Hematopoietic multipotent progenitor cell treated with erythropoietin and hydrocortisone succinate and interleukin-3 and kit ligand, for 4 days (in vitro differentiated cells): ENCODE results near the gene PBX3.
"Not testable (repeated sequence)": the region's sequence is repeated elsewhere in the genome, so short reads cannot be mapped to it uniquely, and the experiment has no call there.

ENCODE experiments used
- DNase-seq: peaks from one replicate; pipeline ENCODE4 v3.0.0-alpha.2; 2015

The PBX3 gene

DNA sequence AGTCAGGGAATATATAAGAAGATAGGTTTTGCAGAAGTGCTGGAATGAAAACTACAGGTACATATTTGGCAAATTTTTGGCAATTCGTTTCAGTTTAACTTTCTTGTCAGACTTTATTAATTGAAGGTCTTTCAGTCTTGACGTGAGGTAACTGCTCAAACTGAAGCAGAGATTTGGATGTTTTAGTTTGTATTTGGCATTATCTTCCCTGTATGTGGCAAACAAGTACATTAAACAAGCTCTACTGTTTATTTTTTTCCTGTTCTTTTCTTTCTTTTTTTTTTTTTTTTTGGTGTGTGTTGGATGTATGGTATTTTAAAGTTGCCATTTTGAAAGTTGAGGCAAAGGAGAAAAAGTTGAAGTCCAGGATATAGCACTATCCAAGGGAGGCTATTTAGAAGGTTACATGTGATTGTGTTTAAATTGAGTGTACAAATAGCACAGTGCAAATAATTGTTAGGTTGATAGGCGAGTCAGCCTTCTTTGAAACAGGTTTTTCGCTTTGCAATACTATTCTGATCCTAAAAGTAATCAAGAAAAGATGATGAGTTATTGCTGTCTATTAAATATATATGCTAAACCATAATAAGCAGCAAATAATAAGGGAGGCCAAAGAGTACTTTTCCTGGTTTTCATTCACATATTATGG is 2.2 kb downstream of the PBX3 start:
- no peak for DNase-seq

DNA sequence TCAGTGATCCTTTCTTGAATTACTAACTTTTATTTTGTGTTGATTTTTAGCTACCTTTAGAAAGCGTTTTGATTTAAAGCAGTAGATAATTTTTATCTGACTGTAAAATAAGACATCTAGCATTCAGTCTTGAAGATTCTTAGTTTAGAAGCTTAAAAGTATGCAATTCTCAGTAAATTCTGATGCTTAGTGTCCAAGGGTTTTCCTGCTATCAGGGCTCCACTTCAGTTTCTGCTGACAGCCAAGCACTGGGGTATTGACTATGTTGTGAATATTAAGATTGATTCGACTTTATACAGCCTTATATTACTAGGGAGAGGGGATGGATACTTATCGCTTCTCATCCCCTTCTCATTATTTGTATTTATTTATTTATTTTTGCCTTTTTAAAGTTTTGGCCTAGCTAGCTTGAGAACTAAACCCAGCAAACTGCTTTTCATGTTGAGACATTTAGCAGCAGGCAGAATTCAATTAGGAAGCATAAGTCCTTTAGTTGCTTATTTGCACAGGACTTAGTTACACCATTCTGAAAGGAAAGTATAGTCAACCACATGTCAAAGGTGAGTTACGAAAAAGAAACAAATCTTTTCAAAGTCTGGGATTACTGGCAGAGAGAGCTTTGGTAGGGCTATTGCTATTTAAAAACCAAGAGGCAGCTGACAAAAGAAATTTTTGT is 2.9 kb downstream of the PBX3 start:
- no peak for DNase-seq

DNA sequence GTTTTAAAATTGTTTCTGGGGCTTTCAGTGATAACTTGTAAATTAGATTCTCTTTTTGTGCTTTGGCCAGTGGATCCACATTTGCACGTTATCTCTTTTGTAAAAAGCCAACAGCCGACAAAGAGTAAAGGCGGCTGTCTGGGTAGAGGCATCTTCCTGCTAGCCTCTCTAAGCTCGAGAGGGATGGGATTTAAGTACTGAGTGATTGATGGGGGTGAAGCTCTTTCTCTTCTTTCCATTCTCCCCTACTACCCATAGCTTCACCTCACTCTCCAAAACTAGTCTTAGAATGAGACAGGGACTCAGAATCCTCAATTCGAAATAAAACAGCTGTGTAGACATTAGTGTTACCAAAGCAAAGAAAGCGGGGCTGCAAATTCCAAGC is 3.4 kb downstream of the PBX3 start:
- no peak for DNase-seq

DNA sequence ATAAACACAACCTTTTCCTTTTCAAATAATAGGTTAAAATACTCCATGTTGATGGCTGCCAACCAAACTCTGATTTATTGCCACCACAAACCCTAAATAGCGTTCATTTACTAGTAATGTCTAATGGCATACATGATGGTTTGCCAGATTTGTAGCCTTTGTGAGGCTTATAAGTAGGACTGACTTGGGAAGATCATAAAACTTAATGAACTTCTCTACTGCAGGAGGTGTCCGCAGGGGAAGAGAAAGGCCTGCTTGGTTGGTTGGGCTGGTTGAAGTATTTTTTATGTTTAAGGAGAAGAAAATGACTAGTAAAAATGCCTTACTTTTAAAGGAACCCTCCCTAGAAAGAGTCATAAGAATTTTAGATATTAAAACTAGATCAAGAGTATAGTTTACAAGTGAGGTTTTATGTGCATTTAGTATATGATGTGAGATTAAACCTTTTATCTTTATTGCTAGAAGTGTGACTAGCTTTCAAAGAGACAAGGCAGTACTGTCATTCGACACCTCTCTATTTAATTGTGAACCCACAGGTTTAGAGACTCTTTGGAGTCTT is 5.0 kb downstream of the PBX3 start:
- DNase-seq: no peak

DNA sequence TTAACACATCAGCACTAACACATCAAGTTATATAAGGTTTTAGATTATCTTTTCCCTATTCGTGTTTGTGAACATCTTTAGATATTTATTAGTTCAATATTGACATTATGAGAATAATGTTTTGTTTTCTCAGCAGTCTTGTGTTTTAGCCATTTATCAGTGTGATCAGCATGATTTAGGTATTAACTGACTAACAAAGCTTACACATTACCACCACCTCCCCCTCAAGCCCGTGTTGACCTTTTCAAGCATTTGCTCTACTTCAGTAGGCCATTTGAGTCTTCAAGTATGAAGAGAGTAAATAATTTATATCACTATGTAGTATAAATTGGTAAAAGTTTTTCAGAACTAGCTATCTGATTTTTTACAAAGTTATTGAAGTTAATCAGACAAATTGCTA is 6.9 kb downstream of the PBX3 start:
- DNase-seq: no peak

DNA sequence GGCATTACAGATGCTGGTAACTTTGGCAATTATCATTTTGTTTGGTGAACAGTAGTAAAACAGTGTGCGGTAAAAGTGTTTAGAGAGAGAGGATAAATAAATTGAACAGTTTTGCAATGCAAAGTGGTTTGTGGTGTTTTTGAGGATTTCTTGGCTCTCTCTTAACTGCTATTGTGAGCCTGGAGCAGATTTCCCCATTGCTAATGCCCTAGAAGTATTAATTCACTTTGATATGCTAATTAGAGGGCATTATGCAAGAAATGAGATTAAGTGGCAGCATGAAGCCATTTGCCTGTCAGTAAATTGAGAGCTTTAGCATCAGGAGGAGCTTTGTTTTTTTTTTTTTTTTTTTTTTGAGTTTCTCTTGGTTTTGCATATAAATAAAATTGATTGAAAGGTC is 8.2 kb downstream of the PBX3 start:
- no peak for DNase-seq

DNA sequence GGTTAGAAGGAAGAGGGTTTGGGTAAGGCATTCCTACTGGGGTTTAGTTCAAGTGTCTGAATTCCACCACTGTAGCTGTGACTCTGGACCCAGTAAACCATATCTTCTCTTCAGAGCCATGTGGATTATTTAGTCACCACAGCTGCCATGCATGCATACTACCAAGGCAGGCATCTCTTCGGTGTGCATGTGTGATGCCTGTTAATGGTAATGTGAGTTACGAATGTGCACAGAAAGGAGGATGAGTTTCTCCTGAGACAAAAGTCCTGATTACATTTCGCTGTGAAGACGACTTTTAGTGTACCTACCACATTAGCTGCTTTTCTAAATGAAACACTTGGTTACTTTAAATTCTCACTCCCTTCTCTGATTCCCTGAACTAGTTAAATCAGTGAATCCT is 9.3 kb downstream of the PBX3 start:
- DNase-seq: no peak

DNA sequence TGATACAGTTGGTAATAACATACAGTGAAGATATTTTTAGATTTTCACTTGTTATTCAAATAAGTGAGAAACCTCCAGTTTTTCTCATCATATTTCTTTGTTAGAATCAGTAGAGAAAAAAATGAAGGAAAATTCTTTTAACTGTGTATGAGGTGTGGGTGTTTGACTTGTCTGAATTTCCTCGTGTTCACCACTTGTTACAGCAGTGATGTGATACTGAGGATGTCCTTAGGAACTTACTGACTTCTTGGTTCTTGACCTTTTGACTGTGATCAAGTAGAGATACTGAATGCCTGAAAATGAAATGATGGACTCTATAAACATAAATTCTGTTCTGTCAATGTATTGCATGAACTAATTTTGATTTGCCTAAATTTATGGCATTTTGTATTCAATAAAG is 10.7 kb downstream of the PBX3 start:
- DNase-seq: no peak

DNA sequence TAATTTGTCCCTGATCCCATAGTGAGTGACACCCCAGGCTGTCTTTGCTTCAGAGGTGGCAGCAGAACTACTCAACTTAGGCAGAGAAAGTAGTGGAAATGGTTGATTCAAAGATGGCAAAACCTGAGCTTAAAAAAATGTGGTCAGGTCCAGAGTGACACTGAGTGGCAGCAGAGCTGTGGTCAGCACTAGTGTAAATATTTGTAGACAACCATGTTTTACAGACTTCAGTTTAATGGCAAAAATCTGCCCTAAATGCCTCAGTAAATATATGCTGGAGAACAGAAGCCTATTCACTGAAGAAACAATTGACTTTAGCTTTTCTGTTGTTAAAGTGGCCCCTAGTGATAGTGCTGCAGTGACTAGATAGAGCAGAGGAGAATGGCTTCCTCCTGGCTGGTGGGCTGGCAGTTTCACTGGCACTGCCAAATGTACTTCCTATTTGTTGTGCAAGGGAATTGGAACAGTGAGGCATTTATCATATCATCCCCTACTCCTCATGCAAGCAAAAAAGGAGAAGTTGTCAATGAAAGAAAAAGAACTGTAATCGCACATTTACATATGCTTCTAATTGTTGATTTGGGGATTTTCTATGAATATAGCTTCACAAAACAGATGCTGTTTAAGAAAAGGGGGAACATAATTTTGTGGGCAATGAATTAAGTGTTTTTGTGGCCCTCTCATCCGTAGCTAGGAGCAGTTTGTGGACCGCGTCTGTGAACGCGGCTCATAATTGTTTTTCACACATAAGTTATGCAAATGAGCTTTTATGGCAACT is 12.0 kb downstream of the PBX3 start:
- peak; percentile 96 for DNase-seq

DNA sequence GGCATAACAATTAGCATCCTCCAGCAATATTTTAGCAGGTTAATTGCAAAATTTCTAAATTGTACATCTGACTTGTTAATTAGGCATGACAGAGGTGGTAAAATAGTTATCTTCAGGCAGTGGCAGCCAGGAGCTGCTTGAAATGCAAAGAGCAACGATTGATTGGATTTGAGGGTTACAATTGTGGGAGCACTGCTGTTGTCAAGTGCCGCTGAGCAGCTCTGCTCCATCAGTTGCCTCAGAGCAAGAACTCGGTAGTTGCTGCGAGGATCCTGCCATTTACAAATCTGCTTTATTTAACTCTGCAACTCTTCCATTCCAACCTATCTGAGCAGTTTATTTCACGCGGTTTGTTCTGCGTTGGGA is 12.6 kb downstream of the PBX3 start:
- DNase-seq: peak; percentile 69

DNA sequence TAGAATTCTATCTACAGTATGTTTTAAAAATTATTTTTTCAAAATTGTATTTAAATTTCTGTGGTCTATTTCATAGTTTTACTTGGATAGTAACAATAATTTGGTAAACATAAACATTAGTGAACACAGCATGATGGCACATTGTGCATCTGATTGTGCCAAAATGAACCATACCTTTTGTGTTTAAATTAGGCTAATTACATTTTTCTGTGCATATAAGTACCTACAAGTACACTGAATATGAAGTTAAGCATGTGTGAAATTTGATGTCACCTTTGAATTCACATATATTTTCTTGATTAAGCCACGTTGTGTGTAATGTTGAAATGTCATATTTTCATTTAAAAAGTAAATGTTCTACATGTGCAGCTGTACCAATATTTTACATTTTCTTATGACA is 13.4 kb downstream of the PBX3 start:
- no peak for DNase-seq

DNA sequence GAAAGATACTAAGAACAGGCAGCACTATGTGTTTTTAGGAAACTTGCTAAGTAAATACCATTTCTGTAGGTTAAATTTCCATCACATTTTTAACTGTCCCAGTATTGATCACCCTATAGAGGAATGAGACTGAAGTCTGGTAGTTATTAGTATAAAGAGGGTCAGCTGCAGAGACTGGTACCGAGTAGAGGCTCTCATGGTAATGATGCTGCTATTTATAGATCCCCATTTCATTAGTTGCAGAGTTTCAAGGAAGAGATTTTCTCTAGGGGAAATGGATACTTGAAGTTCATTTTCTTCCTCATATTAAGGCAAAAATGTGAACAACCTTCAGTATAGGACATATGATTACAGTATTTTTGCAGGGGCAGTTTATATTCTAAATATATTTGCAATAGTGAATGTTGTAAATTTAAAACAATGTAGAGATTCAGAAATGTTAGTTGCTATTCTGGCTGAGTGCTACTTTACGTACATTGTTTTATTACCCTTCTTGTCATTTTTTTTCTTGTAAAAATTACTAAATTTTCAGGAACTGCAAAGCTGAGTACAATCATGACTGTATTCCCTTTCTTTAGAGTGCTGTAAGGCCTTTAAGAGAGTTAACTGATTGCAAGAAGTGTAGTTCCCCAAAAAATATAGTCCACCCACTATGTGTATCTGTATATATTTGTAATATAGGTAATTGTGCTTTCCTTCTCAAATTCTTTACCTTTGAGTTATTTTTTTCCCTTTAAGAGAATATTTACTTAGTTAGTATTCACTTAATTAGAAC is 14.7 kb downstream of the PBX3 start:
- DNase-seq: peak; percentile 43

DNA sequence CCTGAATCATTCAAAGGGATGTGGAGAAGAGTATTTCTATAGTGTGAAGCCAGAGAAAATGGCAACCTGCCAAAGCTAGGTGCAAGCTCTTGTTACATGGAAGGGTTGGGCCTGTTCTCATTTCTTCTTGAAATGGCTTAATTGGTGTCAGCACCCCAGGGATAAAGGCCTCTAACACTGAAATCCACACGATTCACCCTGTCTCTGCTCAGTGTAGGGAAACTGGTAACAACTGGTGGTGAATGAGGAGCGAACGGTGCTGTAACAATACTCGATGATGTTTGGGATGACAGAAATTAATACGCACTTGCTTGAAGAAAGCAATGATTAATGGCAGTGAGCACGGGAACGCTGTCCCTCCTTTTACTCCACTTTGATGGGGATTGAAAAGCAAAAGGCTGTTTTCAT is 16.2 kb downstream of the PBX3 start:
- DNase-seq: peak; percentile 83

DNA sequence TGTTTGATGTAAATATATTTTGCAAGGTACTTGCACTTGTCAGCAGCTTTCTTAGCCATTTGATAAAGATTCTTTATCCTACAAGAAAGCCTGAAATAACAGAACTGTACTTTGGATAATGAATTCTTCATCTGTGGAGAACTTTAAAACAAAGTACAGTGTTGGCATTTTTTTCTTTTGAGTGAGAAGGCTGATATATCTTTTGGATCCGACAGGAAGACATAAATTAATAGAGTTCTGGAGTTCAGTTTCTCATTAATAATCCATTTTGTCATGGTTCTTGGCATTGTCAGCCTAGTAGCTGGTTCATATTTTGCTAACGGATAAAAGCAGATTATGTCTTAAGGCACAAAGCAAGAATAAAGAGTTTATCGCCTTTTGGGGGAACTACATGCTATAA is 17.0 kb downstream of the PBX3 start:
- DNase-seq: no peak

DNA sequence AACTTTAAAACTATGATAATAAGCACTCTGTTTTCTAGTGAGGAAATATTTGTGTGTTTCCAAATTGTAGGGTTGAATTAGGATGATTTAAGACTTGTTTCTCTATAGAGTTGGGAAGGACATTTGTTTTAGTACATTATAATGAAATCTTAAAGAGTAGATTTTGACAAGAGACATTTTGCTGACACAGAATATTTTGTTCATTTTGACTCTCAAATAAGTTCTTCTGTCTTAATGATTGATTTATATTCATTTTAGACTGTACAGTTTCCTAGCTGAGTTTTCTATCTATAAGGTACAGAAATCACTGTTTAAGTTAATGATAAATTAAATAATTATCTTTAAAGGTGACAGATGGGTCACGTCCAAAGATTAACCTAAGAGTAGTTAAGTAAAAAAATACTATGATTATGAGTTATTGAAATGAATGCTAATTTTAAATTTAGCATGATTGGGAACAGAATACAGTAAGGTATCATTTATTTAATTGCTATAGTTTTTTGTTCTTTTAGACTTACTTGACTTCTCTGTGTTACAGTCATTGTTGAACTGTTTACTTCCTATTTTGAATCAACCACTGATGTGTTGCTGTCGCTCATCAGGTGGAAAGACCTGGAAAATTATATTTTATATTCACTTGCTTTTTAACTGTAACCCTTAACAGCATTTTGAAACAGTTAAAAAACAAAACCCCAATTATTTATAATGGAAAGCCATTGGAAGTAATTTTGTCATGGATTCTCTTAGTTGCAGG is 19.5 kb downstream of the PBX3 start:
- DNase-seq: no peak

DNA sequence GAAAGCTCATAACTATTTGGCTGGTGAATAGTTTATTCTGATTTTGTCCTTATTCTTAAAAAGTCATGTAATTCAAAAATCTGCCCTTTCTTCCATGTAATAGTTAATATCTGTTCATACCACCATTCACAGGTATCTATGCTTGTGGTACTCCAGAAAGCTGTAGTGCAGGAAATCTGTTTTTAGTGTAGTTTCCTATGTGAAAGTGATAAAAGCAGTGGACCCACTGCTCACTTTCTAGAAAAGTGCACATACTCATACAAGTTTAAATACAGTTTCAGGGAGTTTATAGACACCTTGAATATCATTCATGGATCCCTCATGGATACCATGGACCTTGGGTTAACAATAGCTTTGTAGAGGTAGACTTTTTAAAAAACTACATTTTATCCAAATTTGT is 20.2 kb downstream of the PBX3 start:
- DNase-seq: no peak

DNA sequence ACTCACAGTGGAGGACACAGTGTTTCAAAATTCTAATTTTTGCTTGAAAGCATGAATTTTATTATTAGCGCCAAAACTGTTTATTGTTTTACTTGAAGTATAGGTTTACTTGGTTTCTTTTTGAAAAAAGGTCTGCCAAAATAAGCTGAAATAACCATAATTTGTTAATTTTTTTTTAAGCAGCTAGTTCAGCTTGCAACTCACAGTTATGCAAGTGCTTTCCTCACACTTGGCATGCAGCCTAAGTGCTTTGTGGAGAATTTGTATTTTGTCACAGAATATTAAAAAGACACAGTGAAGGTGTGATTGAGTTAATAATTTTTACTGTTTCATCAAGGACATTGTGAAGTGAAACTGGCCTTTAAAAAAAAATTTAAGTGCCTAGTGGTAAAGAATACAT is 21.6 kb downstream of the PBX3 start:
- DNase-seq: no peak

DNA sequence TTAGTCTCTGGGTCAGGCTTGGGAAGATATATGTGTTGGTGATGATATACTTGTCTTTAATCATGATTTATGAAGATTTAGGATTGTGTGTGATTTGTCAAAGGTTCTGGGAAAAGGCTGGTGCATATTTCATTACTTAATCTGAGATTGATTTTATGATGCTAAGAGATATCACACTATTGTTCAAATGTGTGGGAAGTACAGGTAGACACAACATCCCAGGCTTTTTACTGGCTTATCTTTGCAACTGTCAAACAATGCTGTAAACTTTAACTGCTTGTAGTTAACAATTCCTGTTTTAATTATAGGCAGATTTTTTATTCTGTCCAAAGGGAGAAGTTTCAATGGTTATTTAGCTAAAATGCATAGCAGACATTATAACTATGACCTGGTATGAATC is 23.9 kb downstream of the PBX3 start:
- no peak for DNase-seq

DNA sequence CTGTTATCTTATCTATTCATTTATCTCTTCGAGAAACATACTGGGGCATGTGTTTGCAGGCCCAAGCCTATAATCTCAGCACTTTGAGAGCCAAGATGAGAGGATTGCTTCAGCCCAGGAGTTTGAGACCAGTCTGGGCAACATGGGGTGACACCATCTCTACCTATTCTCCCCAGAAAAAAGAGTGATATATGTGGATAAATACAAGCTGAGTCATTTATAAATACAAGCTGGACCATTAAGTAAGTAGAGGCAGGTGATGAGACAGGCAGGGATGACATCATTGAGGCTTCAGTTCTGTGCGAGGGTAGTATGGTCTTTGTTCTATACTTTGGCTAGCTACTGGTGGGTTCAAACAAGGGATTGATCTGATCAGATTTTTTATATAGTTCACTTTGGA is 25.6 kb downstream of the PBX3 start:
- no peak for DNase-seq

DNA sequence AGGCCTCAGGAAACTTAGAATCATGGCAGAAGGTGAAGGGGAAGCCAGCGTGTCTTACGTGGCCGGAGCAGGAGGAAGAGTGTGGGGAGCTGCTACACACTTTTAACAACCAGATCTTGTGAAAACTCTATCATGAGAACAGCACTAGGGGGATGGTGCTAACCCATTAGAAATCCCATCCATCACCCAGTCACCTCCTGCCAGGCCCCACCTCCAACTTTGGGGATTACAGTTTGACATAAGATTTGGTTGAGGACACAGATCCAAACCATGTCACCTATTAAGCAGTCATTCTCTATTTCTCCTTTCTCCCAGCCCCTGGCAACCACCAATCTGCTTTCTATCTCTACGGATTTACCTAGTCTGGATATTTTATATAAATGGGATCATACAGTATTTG is 26.9 kb downstream of the PBX3 start:
- DNase-seq: no peak

DNA sequence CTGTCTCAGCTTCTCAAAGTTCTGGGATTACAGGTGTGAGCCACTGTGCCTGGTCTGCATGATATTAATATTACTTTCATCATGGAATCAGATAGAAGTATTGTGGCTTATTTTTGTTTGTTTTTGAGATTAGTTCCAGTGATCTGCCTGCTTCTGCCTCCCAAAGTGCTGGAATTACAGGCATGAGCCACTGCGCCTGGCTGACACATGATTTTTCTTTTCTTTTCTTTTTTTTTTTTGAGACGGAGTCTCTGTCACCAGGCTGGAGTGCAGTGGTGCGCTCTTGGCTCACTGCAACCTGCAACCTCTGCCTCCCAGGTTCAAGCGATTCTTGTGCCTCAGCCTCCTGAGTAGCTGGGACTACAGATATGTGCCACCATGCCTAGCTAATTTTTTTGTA is 29.6 kb downstream of the PBX3 start:
- not testable (repeated sequence) for DNase-seq

DNA sequence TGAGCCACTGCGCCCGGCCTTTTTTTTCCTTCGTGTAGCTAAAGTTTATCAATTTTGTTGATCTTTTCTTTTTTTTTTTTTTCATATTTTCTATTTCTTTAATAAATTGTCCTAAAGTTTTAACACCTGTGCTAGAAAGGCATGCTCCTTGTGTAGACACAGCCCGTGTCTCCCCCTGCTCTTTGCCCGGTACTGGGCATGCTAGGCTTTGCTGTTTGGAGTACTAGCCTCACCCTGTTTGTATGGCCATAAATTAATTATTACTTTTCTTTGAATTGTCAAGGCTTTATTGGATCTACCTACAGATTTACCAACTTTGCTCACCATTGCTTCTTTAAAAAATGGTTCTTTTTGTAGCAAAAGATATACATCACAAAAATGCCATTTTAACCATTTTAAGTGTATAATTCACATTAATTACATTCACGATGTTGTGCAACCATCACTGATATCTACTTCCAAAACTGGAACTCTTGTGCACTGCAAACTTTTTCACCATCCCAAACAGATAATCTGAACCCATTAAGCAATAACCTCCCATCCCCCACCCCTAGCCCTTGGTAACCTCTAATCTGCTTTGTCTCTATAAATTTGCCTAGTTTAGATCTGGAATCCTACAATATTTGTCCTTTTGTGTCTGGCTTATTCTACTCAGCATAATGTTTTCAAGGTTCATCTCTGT is 31.5 kb downstream of the PBX3 start:
- not testable (repeated sequence) for DNase-seq
